Stimulated activated CD8-positive, alpha-beta memory T cell treated with anti-CD3 and anti-CD28 coated beads, Interleukin-12 subunit alpha, Interleukin-12 subunit beta, amount 100 ng/mL, for 1 hour (primary cell): ENCODE data around the gene C1orf56.

Experiments used
- DNase-seq: peaks from one replicate; pipeline ENCODE4 v3.0.0-alpha.2; 2020; ENCODE audit warnings: low read depth

C1orf56 gene

GRCh38 chr1:151047591-151047924, at the start of gene C1orf56:
C1orf56 (plus strand) TSS chr1:151047751; CDS start chr1:151047848, 97 bp downstream.
- DNase-seq = no peak

- DNase-seq = no peak
These were observed 49.6 kb upstream of the C1orf56 start for GRCh38 chr1:150997949-150998348.

- no peak for DNase-seq
These were observed 48.4 kb upstream of the C1orf56 start for GRCh38 chr1:150999051-150999674.

- no peak for DNase-seq
These were observed 47.6 kb upstream of the C1orf56 start for GRCh38 chr1:150999926-151000325.

- no peak for DNase-seq
These were observed 47.1 kb upstream of the C1orf56 start for GRCh38 chr1:151000408-151000807.

GRCh38 chr1:151001602-151002001, 45.9 kb upstream of the C1orf56 start:
- no peak for DNase-seq

- no peak for DNase-seq
These were observed 45.5 kb upstream of the C1orf56 start for GRCh38 chr1:151002051-151002450.

GRCh38 chr1:151002611-151003010, 44.9 kb upstream of the C1orf56 start:
- no peak for DNase-seq

GRCh38 chr1:151003180-151003579, 44.4 kb upstream of the C1orf56 start:
- no peak for DNase-seq

GRCh38 chr1:151005729-151006319, 41.7 kb upstream of the C1orf56 start:
- DNase-seq = no peak

GRCh38 chr1:151006327-151007052, 41.1 kb upstream of the C1orf56 start, which contains the start of gene MINDY1:
MINDY1 (minus strand) TSS chr1:151006902; CDS start chr1:151002617, 4,285 bp downstream.
- DNase-seq = no peak

GRCh38 chr1:151007853-151008243, 39.7 kb upstream of the C1orf56 start:
- no peak for DNase-seq

- DNase-seq = peak; percentile 94
These were observed 39.0 kb upstream of the C1orf56 start, which contains the start of gene PRUNE1 for GRCh38 chr1:151008244-151009205. PRUNE1 (plus strand) TSS chr1:151008449; CDS start chr1:151008633, 184 bp downstream.

- no peak for DNase-seq
These were observed 38.4 kb upstream of the C1orf56 start for GRCh38 chr1:151009206-151009587.

GRCh38 chr1:151009674-151010345, 37.7 kb upstream of the C1orf56 start:
- no peak for DNase-seq

GRCh38 chr1:151010346-151010726, 37.2 kb upstream of the C1orf56 start:
- DNase-seq = no peak

- DNase-seq = no peak
These were observed 36.2 kb upstream of the C1orf56 start for GRCh38 chr1:151011154-151011850.

- no peak for DNase-seq
These were observed 34.7 kb upstream of the C1orf56 start for GRCh38 chr1:151012684-151013471.

GRCh38 chr1:151013518-151013917, 34.0 kb upstream of the C1orf56 start:
- DNase-seq = no peak

GRCh38 chr1:151024540-151025146, 22.9 kb upstream of the C1orf56 start:
- peak; percentile 84 for DNase-seq
